Activated CD8-positive, alpha-beta T cell treated with anti-CD3 and anti-CD28 coated beads for 36 hours (primary cell): Measurements from ENCODE around the gene ZFP3. TPM values are rescaled to one million over a fixed set of nuclear protein-coding genes. Genes with fewer than 3 reads are reported as not detected.
"Not testable (repeated sequence)": the region's sequence is repeated elsewhere in the genome, so short reads cannot be mapped to it uniquely, and the experiment has no call there.

Experiments
- ATAC-seq: fragments of 200-7000 bp; cut with Tn5 transposase; one replicate; pipeline ENCODE4 v1.10.0; 2021; ENCODE audit warnings: mild to moderate bottlenecking, moderate library complexity
- CTCF ChIA-PET: fragments of 350-600 bp; sonication (Branson Sonifier 250); formaldehyde crosslinking; loops from one replicate; lab custom pipeline; 2021; ENCODE audit warnings: antibody characterized with exemption; lab: Charles Lee
- POLR2A ChIA-PET: fragments of 350-600 bp; sonication (Branson Sonifier 250); formaldehyde crosslinking; loops from one replicate; lab custom pipeline; 2021; ENCODE audit warnings: antibody characterized with exemption; lab: Charles Lee
- DNase-seq: peaks from one replicate; pipeline ENCODE4 v3.0.0-alpha.2; 2020
- H3K27ac Mint-ChIP-seq: one replicate; pipeline ENCODE4 v1.8.0; 2021; ENCODE audit warnings: mild to moderate bottlenecking, mixed read lengths
- H3K27me3 Mint-ChIP-seq: one replicate; pipeline ENCODE4 v1.8.0; 2021; ENCODE audit warnings: mixed read lengths
- H3K36me3 Mint-ChIP-seq: one replicate; pipeline ENCODE4 v1.8.0; 2021; ENCODE audit warnings: low read depth, mixed read lengths
- H3K4me1 Mint-ChIP-seq: one replicate; pipeline ENCODE4 v1.8.0; 2021; ENCODE audit warnings: low read depth, mixed read lengths
- H3K4me3 Mint-ChIP-seq: one replicate; pipeline ENCODE4 v1.8.0; 2021; ENCODE audit warnings: mild to moderate bottlenecking, moderate library complexity, mixed read lengths
- H3K9me3 Mint-ChIP-seq: one replicate; pipeline ENCODE4 v1.8.0; 2021; ENCODE audit warnings: mixed read lengths
- intact Hi-C: fragments of 100-400 bp; cut with micrococcal nuclease; formaldehyde crosslinking; loops from one replicate; pipeline ENCODE4 v1.10.0; 2022
- total RNA-seq, 2 experiments: library from RNA; stranded (reverse); gene quantifications; one replicate each; pipeline ENCODE4 v1.2.3, GENCODE V29; 2021
- TF ChIP-seq, protein P1 (sequence below): fragments of 200-600 bp; IDR thresholded peaks from one replicate; pipeline ENCODE4 v1.8.0; 2022; ENCODE audit warnings: antibody characterized with exemption, mild to moderate bottlenecking

The ZFP3 gene
- total RNA-seq, 2 experiments from 2014 or later: 1.5 to 1.9 TPM

DNA sequence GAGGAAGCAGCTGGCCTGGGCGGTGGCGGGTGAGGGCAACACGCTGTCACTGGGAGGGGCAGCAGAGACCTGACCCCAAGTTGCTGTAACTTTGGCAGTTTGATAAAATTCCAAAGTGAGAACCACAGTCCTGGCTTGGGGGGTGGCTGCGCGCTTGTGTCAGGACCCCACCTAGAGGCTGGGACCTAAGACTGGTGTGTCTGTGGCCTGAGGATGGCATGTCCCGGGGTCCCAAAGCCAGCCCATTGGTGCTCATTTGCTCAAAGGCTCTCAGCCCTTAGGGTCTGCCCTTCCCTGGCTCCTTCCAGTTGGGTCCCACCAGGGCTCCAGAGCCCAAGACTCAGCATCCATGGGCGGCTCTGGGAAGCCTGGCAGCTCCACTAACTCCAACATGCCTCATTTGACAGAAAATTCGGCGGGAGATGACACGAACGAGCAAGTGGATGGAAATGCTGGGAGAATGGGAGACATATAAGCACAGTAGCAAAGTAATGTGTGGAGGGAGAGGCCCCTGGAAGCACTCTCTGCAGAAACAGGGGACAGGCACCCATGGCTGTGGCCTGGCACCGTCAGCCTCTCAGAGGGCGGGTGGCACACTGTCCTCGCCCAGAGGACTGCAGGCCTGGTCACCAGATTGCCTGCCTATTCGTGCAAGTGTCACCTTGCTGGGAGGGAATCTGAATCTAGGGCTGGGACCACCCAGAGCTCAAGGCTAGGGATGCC lies 54.4 kb downstream of the ZFP3 start:
- H3K9me3 Mint-ChIP-seq, intact Hi-C loops, H3K27me3 Mint-ChIP-seq, DNase-seq, H3K4me1 Mint-ChIP-seq, ATAC-seq, H3K36me3 Mint-ChIP-seq, CTCF ChIA-PET, H3K4me3 Mint-ChIP-seq, H3K27ac Mint-ChIP-seq: not testable (repeated sequence)
- POLR2A ChIA-PET: interaction anchor here (0.6 kb wide), 1 partner anchor 55 kb away, joined by 3 read pairs; no protein-coding TSS in a partner anchor

DNA sequence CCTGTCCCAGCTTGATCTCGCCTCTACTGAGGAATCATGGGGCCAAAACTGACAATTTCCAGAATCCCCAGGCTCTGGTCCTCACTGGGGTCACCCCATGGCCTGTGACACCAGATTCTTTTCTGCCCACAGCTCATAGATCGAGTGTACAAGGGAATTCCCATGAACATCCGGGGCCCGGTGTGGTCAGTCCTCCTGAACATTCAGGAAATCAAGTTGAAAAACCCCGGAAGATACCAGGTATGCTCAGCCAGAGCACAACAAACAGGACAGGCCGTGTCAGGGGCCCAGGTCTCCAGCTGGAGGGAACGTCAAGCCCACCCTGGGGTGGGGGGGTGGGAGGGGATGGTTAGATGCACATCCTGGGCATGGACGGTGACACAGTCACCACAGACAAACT lies 55.0 kb downstream of the ZFP3 start:
- CTCF ChIA-PET: no interaction called here
- POLR2A ChIA-PET: no interaction called here
- Mint-ChIP-seq H3K27ac (no peak overlapping the region), H3K27me3 (no peaks in the 10 kb centered on the region), H3K9me3 (no peaks in the 10 kb centered on the region), H3K4me1 (no peaks in the 10 kb centered on the region), H3K36me3 (no peaks in the 10 kb centered on the region), H3K4me3 (no peak overlapping the region)
- intact Hi-C loops: no loop called here
- DNase-seq: no peak
- ATAC-seq: no peak
- TF ChIP-seq, protein P1, sequence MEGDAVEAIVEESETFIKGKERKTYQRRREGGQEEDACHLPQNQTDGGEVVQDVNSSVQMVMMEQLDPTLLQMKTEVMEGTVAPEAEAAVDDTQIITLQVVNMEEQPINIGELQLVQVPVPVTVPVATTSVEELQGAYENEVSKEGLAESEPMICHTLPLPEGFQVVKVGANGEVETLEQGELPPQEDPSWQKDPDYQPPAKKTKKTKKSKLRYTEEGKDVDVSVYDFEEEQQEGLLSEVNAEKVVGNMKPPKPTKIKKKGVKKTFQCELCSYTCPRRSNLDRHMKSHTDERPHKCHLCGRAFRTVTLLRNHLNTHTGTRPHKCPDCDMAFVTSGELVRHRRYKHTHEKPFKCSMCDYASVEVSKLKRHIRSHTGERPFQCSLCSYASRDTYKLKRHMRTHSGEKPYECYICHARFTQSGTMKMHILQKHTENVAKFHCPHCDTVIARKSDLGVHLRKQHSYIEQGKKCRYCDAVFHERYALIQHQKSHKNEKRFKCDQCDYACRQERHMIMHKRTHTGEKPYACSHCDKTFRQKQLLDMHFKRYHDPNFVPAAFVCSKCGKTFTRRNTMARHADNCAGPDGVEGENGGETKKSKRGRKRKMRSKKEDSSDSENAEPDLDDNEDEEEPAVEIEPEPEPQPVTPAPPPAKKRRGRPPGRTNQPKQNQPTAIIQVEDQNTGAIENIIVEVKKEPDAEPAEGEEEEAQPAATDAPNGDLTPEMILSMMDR: no peak

DNA sequence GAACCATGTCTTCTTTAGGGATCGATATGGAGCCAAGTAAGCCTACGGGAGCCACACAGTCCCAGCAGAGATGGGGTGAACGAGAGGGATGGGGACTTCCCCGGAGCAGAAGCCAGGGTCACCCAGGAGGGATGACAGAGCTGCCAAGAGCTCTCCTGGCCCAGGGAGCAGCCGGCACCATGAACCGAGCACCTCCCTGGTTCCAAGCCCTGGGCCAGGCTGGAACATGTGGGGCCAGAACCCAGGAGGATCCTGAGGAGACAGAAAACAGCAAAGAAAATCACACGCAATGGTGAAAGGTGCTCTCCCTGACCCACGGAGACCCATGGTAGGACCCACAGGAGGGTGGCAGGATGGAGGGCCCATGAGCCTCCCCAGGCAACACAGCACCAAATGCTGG lies 55.7 kb downstream of the ZFP3 start:
- intact Hi-C loops, H3K27ac Mint-ChIP-seq, DNase-seq, POLR2A ChIA-PET, CTCF ChIA-PET, H3K9me3 Mint-ChIP-seq, ATAC-seq, H3K27me3 Mint-ChIP-seq, H3K4me3 Mint-ChIP-seq, H3K36me3 Mint-ChIP-seq, H3K4me1 Mint-ChIP-seq: not testable (repeated sequence)

DNA sequence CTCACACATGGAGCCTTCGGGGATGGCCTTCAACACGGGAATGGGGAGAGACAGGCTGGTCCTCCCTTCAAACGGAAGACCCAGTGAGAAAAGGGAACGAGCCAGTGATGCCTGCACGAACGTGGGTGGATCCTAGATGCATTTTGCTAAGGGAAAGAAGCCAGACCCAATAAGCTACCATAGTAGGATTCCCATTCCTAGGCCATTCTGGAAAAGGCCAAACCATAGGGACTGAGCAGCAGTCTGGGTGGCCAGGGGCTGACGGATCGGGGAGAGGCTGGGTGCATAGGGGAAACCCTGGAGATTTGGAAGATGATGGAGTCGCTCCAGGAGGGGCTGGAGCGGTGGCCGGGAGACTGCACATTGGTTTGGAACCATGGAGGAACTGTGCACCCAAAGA lies 56.3 kb downstream of the ZFP3 start:
- POLR2A ChIA-PET, CTCF ChIA-PET, H3K4me1 Mint-ChIP-seq: not testable (repeated sequence)

DNA sequence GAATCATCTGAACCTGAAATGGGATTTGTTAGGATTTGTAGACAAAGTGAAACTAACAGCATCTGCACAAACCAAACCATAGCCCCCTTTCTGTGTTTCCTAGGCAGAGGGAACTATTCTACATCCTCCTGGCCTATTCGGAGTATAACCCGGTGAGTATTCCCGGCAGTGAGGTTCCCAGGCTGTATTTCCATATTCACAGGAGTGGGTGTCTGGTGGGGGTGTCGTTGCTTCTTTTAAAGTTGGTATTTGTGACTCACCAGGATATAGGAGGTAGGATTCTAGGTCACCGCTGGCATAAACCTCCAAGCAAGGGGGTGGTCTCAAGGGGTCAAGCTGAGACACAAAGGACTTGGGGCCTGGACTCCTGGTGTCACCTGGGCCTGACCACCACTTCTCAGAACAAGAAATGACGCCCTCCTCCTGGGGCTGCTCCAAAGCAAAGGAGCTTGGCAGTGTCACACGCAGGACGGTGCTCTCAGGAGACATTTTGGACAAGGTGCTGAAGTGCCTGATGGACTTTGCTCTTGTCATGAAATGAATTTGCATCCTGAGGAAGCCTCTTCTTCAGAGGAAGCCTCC lies 57.0 kb downstream of the ZFP3 start:
- CTCF ChIA-PET, POLR2A ChIA-PET, ATAC-seq, intact Hi-C loops, DNase-seq, H3K27ac Mint-ChIP-seq, H3K9me3 Mint-ChIP-seq, H3K36me3 Mint-ChIP-seq, H3K4me1 Mint-ChIP-seq, H3K4me3 Mint-ChIP-seq, H3K27me3 Mint-ChIP-seq: not testable (repeated sequence)

More for the DNA sequence above, 56.3 kb downstream of the ZFP3 start:
- intact Hi-C loops, H3K36me3 Mint-ChIP-seq, H3K9me3 Mint-ChIP-seq, DNase-seq, H3K27me3 Mint-ChIP-seq, H3K27ac Mint-ChIP-seq, H3K4me3 Mint-ChIP-seq, ATAC-seq: not testable (repeated sequence)

DNA sequence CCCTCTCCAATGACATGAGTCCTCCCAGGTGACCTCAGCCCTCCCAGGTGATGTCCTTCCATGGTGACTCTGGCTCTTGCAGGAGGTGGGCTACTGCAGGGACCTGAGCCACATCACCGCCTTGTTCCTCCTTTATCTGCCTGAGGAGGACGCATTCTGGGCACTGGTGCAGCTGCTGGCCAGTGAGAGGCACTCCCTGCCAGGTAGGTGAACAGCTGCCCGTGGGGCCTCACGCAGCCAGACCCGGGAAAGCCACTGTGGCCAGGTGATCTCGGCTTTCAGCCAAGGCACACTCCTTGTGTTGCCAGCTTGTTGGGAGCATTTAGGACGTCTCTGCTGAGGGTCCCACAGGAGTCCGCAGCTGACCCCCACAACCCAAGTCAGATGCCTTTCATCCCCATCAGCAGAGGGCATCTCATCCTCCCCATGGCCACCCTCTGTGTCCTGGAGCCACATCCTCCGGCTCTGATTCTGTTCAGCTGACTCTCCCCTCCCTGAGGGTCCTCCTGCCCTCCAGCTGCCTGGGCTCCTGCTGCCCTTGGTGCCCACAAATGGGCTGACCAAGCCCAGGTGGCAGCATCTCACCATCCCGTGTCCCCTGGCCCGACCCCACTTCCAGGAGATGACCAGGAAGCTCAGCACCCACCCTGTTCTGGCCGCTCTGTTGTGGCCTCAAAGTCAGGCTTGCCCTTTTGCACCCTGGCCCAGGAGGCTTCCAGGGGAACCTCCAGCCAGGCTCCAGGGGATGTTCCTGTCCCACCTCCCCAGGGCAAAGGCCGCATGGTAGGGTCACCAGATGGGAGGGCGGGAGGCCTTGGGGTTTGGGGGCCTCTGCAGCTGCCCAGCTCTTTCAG lies 57.7 kb downstream of the ZFP3 start:
- POLR2A ChIA-PET: no interaction called here
- H3K9me3 Mint-ChIP-seq: no peaks in the 10 kb centered on the region
- no peaks in the 10 kb centered on the region for H3K27me3 Mint-ChIP-seq
- no peak overlapping the region for H3K4me3 Mint-ChIP-seq
- H3K36me3 Mint-ChIP-seq: no peaks in the 10 kb centered on the region
- DNase-seq (no peak), ATAC-seq (no peak)
- no peak overlapping the region for H3K27ac Mint-ChIP-seq
- H3K4me1 Mint-ChIP-seq: no peaks in the 10 kb centered on the region
- intact Hi-C loops: no loop called here
- CTCF ChIA-PET: no interaction called here
- TF ChIP-seq, protein P1: no peak

DNA sequence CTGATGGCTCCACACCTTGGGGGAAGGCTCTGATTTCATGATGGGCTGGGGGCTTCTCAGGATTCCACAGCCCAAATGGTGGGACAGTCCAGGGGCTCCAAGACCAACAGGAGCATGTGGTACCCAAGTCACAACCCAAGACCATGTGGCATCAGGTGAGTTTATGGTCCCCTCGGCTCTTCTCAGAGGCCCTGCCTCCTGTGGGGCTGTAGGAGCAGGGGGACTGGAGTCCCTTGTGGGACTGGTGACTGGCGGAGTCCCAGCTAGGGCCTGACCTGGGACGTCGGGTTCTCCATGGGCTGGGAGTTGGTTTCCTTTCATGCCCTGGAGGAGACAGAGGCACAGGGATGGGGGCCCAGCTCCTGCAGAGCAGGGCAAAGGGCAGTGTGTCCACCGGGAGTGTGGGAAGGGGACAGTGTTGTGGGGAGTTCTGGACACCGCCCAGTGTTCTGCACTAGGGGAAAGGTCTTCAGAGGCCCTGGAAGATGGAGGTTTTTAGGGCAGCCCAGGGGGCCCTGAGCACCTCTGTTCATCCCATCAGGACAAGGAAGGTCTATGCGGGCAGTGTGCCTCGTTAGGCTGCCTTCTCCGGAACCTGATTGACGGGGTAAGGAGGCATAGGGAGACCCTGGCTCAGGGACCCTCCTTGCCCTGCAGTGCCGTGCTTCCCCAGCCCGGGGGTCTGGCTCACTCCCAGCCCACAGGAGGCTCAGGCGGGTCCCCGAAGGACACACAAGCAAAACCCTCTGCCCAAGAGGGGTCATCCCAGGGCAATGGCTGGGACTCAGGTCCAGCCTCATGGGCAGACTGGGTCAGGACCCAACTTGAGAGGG lies 58.5 kb downstream of the ZFP3 start:
- intact Hi-C loops, H3K4me3 Mint-ChIP-seq, CTCF ChIA-PET, ATAC-seq, H3K27ac Mint-ChIP-seq, POLR2A ChIA-PET, H3K4me1 Mint-ChIP-seq, H3K9me3 Mint-ChIP-seq, H3K27me3 Mint-ChIP-seq, DNase-seq, H3K36me3 Mint-ChIP-seq: not testable (repeated sequence)

DNA sequence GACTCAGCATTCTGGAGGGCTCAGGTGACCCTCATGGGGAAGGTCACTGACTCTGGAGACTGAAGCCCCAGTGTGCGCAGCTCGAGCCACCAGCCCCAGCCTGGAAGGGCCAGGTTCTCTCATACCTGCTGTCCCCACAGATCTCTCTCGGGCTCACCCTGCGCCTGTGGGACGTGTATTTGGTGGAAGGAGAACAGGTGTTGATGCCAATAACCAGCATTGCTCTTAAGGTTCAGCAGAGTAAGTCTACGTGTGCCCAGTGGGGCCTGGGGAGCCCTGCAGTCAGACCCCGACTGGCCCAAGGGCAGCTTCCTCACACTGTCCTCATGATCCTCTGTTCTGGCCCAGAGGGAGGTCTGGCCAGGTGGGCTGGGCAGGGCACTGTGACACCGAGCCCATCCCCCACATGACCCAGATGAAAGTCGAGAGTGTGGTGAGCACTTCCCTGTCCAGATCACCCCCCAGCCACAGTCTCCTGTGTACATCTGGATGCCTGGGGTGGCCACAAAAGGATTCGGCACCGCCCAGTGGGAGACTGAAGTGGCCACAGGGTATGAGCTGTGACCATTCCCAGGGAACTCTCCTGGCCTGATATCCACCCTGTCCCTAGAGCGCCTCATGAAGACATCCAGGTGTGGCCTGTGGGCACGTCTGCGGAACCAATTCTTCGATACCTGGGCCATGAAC lies 59.4 kb downstream of the ZFP3 start:
- intact Hi-C loops, DNase-seq: not testable (repeated sequence)

DNA sequence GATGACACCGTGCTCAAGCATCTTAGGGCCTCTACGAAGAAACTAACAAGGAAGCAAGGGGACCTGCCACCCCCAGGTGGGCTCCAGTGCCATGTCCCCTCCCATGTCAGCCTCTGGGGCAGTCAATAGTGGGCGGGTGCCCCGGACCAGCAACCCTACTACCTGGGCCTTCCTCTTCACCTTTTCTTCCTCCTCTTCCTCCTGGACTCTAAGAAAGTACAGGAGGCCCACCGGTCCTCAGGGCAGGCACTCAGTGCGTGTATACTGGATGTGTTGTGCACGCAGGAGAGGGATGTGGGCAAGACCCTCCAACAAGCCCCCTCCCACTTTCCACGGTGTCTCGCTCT lies 59.9 kb downstream of the ZFP3 start:
- H3K4me1 Mint-ChIP-seq, H3K27ac Mint-ChIP-seq, ATAC-seq, CTCF ChIA-PET, intact Hi-C loops, H3K9me3 Mint-ChIP-seq, H3K4me3 Mint-ChIP-seq, POLR2A ChIA-PET, H3K36me3 Mint-ChIP-seq, H3K27me3 Mint-ChIP-seq, DNase-seq: not testable (repeated sequence)

More for the DNA sequence above, 59.4 kb downstream of the ZFP3 start:
- ATAC-seq, H3K27me3 Mint-ChIP-seq, POLR2A ChIA-PET, CTCF ChIA-PET, H3K36me3 Mint-ChIP-seq, H3K27ac Mint-ChIP-seq, H3K4me3 Mint-ChIP-seq, H3K4me1 Mint-ChIP-seq, H3K9me3 Mint-ChIP-seq: not testable (repeated sequence)
